A204.1 (cell line): ENCODE results near the gene LIM2.

ENCODE experiments used
- FAIRE-seq: peaks from 2 replicates; lab custom pipeline; 2012; peaks lifted over from hg19 to GRCh38; lab: Jason Lieb, UNC

Gene LIM2

DNA sequence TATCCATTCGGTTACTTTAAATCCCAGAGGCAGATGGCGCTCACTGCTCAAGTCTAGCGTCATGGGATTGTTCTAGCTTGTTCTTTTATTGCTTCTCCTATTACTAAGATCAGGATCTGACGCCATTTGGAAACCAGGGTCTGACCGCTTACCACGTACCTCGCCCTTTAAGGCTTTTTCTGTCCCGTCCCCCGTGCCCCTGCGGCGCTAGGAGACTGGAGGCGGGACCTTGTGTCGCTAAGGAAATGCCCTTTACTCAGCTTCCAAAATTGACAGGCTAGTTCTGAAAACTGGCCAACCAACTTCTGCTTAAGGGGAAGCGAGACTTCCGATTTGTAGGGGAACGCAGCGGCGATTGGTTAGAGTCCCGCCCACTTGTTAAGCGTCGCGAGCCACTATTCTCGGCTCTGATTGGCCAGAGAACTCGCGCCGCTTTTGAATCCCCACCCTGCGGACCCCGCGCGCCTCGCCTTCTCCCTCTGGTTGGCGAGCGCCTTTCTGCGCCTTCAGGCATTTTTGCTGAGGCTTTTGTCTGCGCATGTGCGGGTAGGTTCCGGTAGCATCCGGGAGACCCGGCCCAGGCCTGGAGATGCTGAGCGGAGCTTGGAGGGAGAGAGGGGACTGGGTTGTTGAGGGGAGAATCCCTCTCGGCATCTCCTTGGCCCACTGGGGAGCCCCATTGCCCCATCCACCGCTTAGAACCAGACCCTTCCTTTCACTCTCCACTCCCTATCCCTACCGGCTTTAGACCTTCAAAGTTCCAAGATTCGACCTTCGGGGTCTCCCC is 6.5 kb upstream of the LIM2 start:
- FAIRE-seq: peak; percentile 99

- no peak for FAIRE-seq
Measured at GRCh38 chr19:51392701-51393100, 4.9 kb upstream of the LIM2 start.

- FAIRE-seq: no peak
Measured at GRCh38 chr19:51391073-51391611, 3.4 kb upstream of the LIM2 start.

- FAIRE-seq: no peak
Measured at GRCh38 chr19:51389143-51389542, 1.4 kb upstream of the LIM2 start.

- FAIRE-seq: no peak
Measured at GRCh38 chr19:51386882-51387520, 773 bp downstream of the LIM2 start.

DNA sequence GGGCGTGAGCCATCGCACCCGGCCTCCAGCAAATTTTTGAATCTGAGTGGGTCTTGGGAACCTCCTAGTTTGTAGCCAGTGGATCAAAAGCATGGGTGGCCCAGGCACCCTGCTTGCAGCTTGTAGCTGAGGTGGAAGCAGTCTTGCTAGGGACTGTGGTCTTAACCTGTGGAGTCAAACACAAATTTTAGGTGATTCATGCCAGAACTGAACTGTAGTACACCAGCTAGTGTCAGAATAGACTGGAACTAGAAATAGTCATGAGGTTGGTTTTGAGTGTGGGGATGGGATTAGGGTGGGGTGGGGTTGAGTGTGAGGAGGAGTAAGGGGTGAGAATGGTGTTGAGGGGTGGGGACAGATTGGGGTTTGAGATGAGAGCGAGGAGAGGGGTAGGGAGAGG is 5.8 kb downstream of the LIM2 start:
- no peak for FAIRE-seq

- no peak for FAIRE-seq
Measured at GRCh38 chr19:51380379-51380778, 7.4 kb downstream of the LIM2 start.

DNA sequence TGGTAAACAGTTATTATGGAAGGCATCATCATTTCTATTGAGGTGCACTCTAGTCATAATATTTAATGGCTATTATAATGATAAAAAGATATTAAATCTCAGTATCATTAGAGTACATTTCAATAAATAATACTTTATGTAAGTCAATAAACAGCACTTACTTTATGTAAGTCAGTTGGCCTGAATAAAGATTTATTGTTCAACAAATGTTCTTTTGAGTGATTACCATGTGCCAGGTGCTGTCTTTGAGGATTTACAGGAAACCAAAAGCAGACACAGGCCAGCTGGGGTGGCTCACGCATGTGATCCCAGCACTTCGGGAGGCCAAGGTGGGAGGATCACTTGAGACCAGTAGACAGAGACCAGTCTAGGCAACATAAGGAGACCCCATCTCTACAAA is 10.4 kb downstream of the LIM2 start:
- FAIRE-seq: no peak

- no peak for FAIRE-seq
Measured at GRCh38 chr19:51375504-51376221, 12.1 kb downstream of the LIM2 start.

DNA sequence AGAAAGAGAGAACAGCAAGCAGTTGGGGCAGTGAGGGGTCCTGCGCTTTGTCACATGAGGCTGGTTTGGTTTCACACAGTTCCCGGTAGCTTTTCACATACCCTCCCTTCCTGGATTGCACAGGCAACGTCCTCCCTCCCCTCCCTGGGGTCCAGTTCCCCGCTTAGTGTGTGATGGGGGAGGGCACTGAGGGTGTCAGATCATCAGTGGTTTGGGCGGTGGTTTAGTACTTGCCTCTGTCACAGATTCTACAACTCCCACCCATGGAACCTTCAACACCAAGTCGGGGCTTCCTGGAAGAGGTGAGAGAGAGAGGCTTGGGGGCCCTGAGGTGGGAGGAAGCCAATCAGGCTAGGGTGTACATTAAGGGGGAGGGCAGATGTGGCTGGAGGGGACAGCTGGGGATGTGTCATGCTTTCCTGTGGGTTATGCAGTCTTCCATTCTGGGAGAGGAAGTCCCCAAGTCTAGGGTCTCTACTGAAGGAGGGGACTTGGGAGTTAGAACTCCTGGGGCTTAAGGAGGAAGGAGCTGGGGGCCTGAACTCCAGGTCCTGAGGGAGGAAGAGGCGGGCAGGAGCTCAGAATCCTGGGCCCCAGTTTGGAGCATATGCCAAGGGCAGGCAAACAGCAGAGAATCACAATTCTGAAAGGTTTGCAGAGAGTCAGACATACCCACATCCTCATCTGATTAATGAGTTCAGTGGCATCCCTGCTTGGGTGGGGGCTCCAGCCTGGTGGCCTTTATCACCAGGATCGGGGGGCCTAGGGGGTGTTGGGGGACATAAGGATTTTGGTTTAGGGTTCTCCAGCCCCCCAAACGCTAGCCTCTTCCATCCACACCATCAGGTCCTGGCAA is 14.9 kb downstream of the LIM2 start, which contains the start of gene NKG7:
TSS of gene NKG7 (minus strand) at position 6 of the 856 bp plus-strand sequence. CDS start 119 bp downstream, outside the sequence.
- no peak for FAIRE-seq

DNA sequence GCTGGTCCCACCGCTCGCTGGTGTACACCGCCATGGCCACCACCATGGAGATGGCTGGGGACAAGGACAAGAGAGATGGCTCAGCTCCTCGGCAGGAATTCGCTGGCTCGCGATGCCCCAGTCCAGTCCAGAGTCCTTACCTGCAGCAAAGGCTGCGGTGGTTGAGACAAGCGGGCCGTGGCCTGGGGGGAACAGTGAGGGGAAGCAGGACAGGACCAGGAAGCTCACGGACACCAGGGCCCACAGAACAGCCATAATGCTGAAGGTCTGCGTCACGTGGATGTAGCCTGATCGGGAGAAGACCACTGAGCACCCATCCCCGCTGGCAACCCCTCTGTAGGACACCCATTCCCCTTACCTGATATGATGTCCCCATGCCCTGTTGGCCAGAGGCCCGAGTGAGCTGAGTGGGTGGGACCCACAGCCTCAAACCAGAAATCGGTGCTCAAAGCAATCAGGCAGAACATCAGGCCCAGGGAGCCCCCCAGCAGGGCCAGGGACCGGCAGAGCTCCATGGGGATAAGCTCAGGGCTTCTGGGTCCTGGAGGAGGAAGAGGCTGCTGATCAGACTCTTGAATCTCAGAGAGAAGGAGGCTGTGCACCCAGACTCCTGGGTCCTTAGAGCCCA is 15.6 kb downstream of the LIM2 start:
- FAIRE-seq: no peak

DNA sequence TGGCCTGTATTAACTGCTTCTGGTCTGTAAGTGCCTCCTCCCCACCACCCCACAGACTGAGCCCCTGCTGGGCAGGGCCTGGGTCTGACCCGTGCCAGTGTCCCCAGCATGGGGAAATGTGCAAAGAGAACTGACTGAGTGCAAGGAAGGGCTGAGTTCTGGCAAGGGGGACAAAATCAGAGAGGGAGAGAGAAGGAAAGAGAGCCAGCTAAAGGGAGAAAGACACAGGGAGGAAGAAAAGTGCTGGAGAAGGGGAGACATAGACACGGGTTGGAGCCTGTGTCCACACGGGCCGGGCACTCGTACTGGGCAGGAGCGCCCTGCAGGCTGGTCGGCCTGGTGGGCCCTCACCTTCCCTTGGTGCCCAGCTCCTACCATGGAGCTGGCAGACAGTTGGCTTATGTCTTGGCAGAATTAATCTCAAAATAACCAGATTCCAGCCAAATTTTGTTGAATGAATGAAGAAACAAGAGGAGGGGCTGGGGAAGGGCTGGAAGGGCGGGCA is 16.5 kb downstream of the LIM2 start:
- no peak for FAIRE-seq

DNA sequence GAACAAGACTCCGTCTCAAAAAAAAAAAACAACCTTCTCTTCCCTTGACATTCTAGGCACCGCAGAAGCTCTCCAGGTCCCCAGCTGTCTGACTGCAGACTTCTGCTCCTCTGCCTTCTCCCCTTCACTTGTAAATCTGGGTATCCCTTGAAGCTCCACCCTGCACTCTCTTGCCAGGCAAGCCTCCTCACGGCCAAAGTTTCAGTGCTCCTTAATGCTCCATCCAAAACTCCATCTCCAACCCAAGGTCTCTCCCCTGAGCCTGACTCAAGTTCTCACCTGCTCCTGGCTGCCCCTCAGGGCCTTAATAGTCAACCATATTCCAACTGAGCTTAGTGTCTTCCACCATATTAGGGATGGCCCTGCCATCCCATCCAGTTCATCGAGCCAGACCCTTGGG is 17.5 kb downstream of the LIM2 start:
- FAIRE-seq: no peak

DNA sequence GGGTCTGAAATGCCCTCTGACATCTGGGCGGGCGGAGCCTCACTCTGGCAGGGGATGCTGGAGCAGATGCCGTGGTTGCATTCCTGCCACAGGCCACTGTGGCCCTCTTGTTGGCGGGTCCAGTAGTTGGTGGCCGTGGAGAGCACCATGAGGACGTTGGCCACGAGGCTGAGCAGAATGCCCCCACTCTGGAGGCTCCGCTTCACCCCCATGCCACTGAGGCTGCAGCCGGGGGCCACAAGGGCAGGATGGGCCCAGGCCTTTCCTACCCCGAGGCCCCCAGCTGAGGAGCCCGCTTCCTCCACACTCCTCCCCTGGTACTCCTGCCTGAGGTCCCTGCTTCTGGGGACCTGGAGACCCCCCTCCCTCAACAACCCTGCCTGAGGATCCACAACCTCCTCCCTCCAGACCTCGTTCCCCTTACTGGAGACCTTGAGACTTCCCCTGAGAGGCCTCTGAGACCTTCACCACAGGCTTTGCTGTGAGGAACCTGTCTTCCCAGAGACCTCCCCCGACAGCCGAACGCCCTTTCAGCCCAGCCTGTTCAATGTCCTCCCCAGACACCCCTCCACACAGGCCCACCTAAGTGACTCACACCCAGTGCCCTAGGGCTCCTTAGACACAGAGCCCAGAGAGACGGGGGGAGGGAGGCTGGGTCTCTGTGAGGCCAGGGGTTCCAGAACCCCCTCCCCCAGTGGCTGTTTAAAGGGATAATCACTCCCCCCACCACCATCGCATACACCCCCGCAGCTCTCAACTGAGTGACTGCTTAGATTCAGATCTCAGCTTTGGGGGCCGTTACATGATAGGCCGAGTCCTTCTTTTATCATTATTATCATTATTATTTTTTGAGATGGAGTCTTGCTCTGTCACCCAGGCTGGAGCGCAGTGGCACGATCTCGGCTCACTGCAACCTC is 19.1 kb downstream of the LIM2 start, which contains the start of gene CLDND2:
TSS of gene CLDND2 (minus strand) at position 638 of the 917 bp plus-strand sequence. CDS start at position 212, 426 bp downstream.
- FAIRE-seq: no peak

DNA sequence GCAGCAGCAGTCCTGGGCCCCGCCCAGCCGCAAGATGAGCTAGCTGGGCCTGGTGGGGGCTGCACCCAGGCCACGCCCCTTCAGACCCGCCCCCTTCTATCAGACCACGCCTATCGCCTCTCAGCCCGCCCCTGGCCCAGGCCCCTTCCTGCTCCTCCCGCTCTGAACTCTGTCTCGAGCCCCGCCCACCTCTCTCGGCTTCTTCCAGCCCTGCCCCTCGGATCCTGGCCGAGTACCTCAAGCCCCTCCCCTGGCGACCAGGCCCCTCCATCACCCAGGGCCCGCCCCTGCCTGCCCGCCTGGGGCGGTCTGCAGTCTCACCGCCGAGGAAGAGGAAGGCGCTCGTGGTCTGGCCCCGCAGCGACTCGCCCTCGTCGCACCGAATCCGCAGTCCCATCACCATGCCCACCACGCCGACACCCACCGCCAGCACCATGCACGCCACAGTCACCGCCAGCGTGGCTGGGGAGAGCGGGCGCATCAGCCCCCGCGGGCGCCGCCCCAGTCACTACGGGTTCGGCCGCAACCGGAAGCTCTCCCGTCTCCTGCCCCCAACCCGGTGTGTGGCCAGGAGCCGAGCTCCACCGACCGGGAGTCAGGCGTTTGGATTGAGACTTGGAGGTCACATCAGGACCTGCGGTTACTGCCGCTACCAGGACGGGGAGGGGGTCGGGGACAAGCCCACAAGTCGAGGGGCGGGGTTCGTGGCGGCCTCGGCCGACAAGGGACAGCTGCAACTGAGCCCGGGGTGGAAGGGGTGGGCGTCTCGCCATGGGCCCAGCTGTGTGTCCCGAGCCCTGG is 20.0 kb downstream of the LIM2 start:
- FAIRE-seq: peak; percentile 99

DNA sequence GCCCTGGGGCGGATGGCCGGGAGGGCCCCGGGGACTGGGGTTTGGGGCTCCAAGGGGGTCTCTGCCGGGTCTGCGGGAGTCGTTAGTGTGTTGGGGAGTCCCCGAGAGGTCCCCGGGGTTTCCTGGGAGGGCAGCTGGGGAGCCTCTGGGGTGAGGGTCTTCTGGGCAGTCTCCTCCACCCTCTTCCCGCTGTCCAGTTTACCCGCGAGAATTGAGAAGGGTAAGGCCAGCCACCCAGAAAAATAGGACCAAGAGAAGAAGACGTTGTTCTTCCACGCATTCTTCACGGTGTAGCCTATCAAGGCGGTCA is 20.6 kb downstream of the LIM2 start:
- no peak for FAIRE-seq

DNA sequence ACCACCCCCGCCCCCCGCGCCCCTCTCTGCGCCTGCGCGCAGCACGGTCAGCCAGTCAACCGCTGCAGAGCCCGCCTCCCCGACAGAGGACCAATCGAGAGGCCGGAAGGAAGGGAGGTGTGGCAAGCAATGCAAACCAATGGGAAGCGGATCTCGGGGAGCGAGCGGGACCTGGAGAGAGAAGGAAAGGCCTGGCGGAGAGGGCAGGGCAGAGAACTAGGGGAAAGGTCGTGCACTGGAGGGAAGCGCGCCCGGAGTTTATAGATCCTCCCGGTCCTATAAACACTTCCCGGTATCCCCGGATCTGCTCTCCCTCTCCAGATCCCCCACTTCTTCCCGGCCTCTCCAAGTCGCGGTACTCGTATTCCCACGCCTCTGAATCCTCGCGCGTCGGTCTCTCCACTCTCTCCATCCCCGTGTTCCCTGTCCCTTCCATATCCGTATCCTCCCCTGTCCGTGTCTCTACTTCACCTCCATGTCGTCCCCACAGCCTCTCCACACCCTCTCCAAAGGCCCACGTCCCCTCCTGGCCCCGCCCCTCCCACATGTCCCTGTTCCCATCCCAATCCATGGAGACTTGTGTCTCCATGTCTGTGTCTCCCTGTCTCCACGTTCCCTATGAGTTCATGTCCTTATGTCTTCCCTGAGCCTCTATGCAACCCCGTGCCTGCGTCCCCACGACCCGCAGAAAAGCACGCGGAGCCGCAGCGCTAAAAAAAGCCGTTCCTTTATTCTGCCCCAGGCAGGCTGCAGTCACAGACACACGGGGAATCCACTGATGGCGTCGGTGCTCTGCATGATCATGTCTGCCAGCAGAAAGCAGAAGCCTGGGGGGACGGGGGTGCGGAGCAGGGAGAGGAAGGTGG is 21.2 kb downstream of the LIM2 start:
- FAIRE-seq: peak; percentile 82

GRCh38 chr19:51365965-51366388 is 21.8 kb downstream of the LIM2 start, which contains the start of gene ETFB:
Gene ETFB, minus strand, starts transcription at chr19:51366388. Its CDS starts 62 bp downstream, at chr19:51366326.
- FAIRE-seq: no peak
